Endothelial cell of umbilical vein (primary cell): Measurements from ENCODE around the gene DAB2IP. TPM values are rescaled to one million over a fixed set of nuclear protein-coding genes. Genes with fewer than 3 reads are reported as not detected.

Experiments
- BruUV-seq: library from RNA; stranded (reverse); fragments of 400-500 nt; replicated peaks from 2 replicates; lab custom pipeline; 2021; lab: Mats Ljungman, UMichigan
- CTCF ChIA-PET: fragments of 300-600, 350-600 bp; sonication (Branson Sonifier 250); formaldehyde crosslinking; loops from one replicate; lab custom pipeline; 2021; ENCODE audit warnings: antibody characterized with exemption, inconsistent platforms; lab: Charles Lee
- POLR2A ChIA-PET: fragments of 300-600, 350-600 bp; sonication (Branson Sonifier 250); formaldehyde crosslinking; loops from one replicate; lab custom pipeline; 2021; ENCODE audit warnings: antibody characterized with exemption, inconsistent platforms; lab: Charles Lee
- DNase-seq: peaks from one replicate; pipeline ENCODE4 v3.0.0-alpha.2; 2011; ENCODE audit warnings: low read depth, low spot score
- FAIRE-seq: peaks from 2 replicates; lab custom pipeline; 2011; peaks lifted over from hg19 to GRCh38; lab: Jason Lieb, UNC
- H2AFZ ChIP-seq: 2 replicates; pipeline ENCODE4 v1.6.0; 2012; ENCODE audit warnings: low read depth, low read length, control low read depth, inconsistent platforms
- H3K27ac ChIP-seq: 2 replicates; pipeline ENCODE4 v1.5.1; 2011; ENCODE audit warnings: low read depth, mild to moderate bottlenecking, control low read depth, low read length, moderate library complexity; ENCODE audit not compliant: insufficient read depth
- H3K27me3 ChIP-seq, 2 experiments: 2 replicates each; pipeline versions ENCODE4 v1.6.0 to v1.6.1; 2011; ENCODE audit warnings: low read length in 2 of 2, mixed read lengths in 1 of 2; ENCODE audit not compliant: control insufficient read depth in 2 of 2, insufficient read depth in 2 of 2
- H3K36me3 ChIP-seq, 2 experiments: 2 replicates in 1 of 2; 3 replicates in 1 of 2; pipeline ENCODE4 v1.5.1; 2011; ENCODE audit warnings: low read length in 2 of 2, mild to moderate bottlenecking in 1 of 2, moderate library complexity in 1 of 2; ENCODE audit not compliant: control insufficient read depth in 2 of 2, insufficient read depth in 2 of 2; ENCODE audit errors: extremely low read depth in 1 of 2
- H3K4me1 ChIP-seq: 3 replicates; pipeline ENCODE4 v1.5.1; 2011; ENCODE audit warnings: mild to moderate bottlenecking, low read length; ENCODE audit not compliant: control insufficient read depth, insufficient read depth; ENCODE audit errors: extremely low read depth
- H3K4me2 ChIP-seq: 2 replicates; pipeline ENCODE4 v1.6.1; 2011; ENCODE audit warnings: low read length, control low read depth, mixed read lengths; ENCODE audit not compliant: insufficient read depth
- H3K4me3 ChIP-seq, 3 experiments: fragments of 200-600 bp in 1 of 3; sonication (generic), shearing (Covaris generic) in 1 of 3; replicated peaks in 1 of 3; 2 replicates each; pipeline ENCODE4 v1.5.1; 2011 to 2016; ENCODE audit warnings: control low read depth in 3 of 3, low read length in 3 of 3, mild to moderate bottlenecking in 2 of 3, inconsistent platforms in 1 of 3, low read depth in 1 of 3, moderate library complexity in 1 of 3; ENCODE audit not compliant: insufficient read depth in 1 of 3
- H3K79me2 ChIP-seq: 2 replicates; pipeline ENCODE4 v1.6.0; 2012; ENCODE audit warnings: low read length, inconsistent platforms; ENCODE audit not compliant: control insufficient read depth, insufficient read depth
- H3K9ac ChIP-seq: replicated peaks from 2 replicates; pipeline ENCODE3; 2011; ENCODE audit warnings: low read length, control low read depth; ENCODE audit not compliant: insufficient read depth; ENCODE audit errors: extremely low read depth
- H3K9me1 ChIP-seq: replicated peaks from 3 replicates; pipeline ENCODE4 v1.6.0; 2011; ENCODE audit warnings: mild to moderate bottlenecking, low read length; ENCODE audit not compliant: control insufficient read depth, insufficient read depth; ENCODE audit errors: extremely low read depth
- H3K9me3 ChIP-seq: replicated peaks from 2 replicates; pipeline ENCODE4 v1.5.1; 2012; ENCODE audit warnings: low read length, inconsistent platforms; ENCODE audit not compliant: control insufficient read depth, insufficient read depth
- H4K20me1 ChIP-seq: replicated peaks from 2 replicates; pipeline ENCODE3; 2011; ENCODE audit warnings: mild to moderate bottlenecking, low read length; ENCODE audit not compliant: control insufficient read depth, insufficient read depth; ENCODE audit errors: extremely low read depth
- EZH2 ChIP-seq: IDR thresholded peaks from 2 replicates; pipeline ENCODE4 v1.6.1; 2012; ENCODE audit warnings: borderline replicate concordance, low read depth, mild to moderate bottlenecking, moderate library complexity, low read length, inconsistent platforms; ENCODE audit not compliant: severe bottlenecking
- FOS ChIP-seq: IDR thresholded peaks from 2 replicates; pipeline ENCODE4 v1.6.1; 2011; ENCODE audit warnings: mild to moderate bottlenecking, low read length, moderate library complexity, borderline replicate concordance; ENCODE audit not compliant: insufficient read depth
- GATA2 ChIP-seq: IDR thresholded peaks from 2 replicates; pipeline ENCODE4 v1.7.0; 2011; ENCODE audit warnings: low read depth, mild to moderate bottlenecking, moderate library complexity, mixed read lengths, low read length; ENCODE audit not compliant: insufficient read length, insufficient read depth
- JUN ChIP-seq: IDR thresholded peaks from 2 replicates; pipeline ENCODE4 v1.6.1; 2011; ENCODE audit warnings: borderline replicate concordance, low read depth; ENCODE audit not compliant: insufficient read length, insufficient read depth
- MYC ChIP-seq: IDR thresholded peaks from one replicate; pipeline ENCODE4 v1.6.1; 2011; ENCODE audit warnings: mild to moderate bottlenecking, low read depth, low read length
- POLR2A ChIP-seq: IDR thresholded peaks from 2 replicates; pipeline ENCODE4 v1.6.1; 2012; ENCODE audit warnings: low read depth, mild to moderate bottlenecking, control low read depth, low read length
- POLR2AphosphoS5 ChIP-seq: IDR thresholded peaks from 2 replicates; pipeline ENCODE4 v1.6.1; 2012; ENCODE audit warnings: low read depth, mild to moderate bottlenecking, control low read depth, low read length, moderate library complexity; ENCODE audit not compliant: insufficient read depth
- dilution Hi-C: fragments of 300-500 bp; cut with MboI; formaldehyde crosslinking; loops from one replicate; pipeline ENCODE4 v1.15.0; 2019; ENCODE audit warnings: low sequenced_read_pairs; ENCODE audit not compliant: extremely low pct_ligation_motif_present
- intact Hi-C: fragments of 100-400 bp; cut with micrococcal nuclease; formaldehyde crosslinking; loops from one replicate; pipeline ENCODE4 v1.10.0; 2022
- polyA plus RNA-seq, 4 experiments: library from polyadenylated mRNA; depleted of rRNA in 3 of 4; stranded (reverse) in 3 of 4; unstranded in 1 of 4; fragments of >200 nt; gene quantifications; 2 replicates each; pipeline versions ENCODE4 v1.2.1 to v1.2.3, GENCODE V29; 2011 to 2012; ENCODE audit warnings: missing spikeins in 1 of 4
- total RNA-seq: library from RNA; stranded (reverse); gene quantifications from 2 replicates; pipeline ENCODE4 v1.2.3, GENCODE V29; 2021
- TF ChIP-seq, protein P1 (sequence below), 2 donors: IDR thresholded peaks; 1 replicate in 1 of 2; 2 replicates in 1 of 2; pipeline ENCODE4 v1.5.1; 2011; ENCODE audit warnings: low read length in 2 of 2, mild to moderate bottlenecking in 2 of 2, moderate library complexity in 2 of 2, control low read depth in 1 of 2, inconsistent platforms in 1 of 2, low read depth in 1 of 2; ENCODE audit not compliant: insufficient read depth in 1 of 2; ENCODE audit errors: extremely low read depth in 1 of 2
- TF ChIP-seq, protein P2 (sequence below): IDR thresholded peaks from 2 replicates; pipeline ENCODE4 v1.6.1; 2011; ENCODE audit not compliant: insufficient read depth, insufficient read length

The DAB2IP gene
- total and polyA plus RNA-seq, 2 donors (not counting 3 experiments of a cell fraction or from before 2014, with no cell fraction given), result 29.2 to 53.6 TPM

DNA sequence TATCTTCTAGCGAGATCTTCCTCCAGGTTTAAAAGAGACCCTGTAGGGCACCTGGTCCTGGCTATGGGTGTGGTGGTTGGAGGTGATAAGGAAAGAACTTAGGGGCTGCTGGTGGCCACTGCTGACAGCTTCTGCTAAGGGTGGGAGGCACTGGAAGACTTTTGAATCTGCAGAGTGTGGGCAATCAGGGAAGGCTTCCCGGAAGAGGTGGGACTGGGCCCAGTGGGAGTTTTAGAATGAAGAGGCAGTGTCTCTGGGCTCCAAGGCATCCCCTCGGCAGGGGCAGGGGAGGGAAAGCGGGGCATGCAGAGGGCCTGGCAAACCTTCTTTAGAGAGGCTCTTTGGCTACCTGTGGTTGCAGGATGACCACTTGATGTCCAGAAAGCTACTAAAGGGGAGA, 23.0 kb upstream of the DAB2IP start:
- Histone ChIP-seq H3K9me3 (no peaks in the 10 kb centered on the region), H3K79me2 (no peaks in the 10 kb centered on the region), H3K4me3 (no peak overlapping the region), H3K4me1 (no peaks in the 10 kb centered on the region), H3K4me2 (no peak overlapping the region), H3K9ac (no peak overlapping the region), H3K27ac (no peak overlapping the region), H3K27me3 (no peaks in the 10 kb centered on the region), H2AFZ (no peak overlapping the region), H4K20me1 (no peaks in the 10 kb centered on the region), H3K9me1 (no peaks in the 10 kb centered on the region), H3K36me3 (no peaks in the 10 kb centered on the region)
- BruUV-seq, result no TSS peak
- dilution Hi-C loops (no loop called here), intact Hi-C loops (no loop called here)
- FAIRE-seq (no peak), DNase-seq (no peak)
- TF ChIP-seq, protein P1, sequence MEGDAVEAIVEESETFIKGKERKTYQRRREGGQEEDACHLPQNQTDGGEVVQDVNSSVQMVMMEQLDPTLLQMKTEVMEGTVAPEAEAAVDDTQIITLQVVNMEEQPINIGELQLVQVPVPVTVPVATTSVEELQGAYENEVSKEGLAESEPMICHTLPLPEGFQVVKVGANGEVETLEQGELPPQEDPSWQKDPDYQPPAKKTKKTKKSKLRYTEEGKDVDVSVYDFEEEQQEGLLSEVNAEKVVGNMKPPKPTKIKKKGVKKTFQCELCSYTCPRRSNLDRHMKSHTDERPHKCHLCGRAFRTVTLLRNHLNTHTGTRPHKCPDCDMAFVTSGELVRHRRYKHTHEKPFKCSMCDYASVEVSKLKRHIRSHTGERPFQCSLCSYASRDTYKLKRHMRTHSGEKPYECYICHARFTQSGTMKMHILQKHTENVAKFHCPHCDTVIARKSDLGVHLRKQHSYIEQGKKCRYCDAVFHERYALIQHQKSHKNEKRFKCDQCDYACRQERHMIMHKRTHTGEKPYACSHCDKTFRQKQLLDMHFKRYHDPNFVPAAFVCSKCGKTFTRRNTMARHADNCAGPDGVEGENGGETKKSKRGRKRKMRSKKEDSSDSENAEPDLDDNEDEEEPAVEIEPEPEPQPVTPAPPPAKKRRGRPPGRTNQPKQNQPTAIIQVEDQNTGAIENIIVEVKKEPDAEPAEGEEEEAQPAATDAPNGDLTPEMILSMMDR (IDR thresholded peaks at IDR 0.05; ENCODE audit: extremely low read depth in 1 of 2, insufficient read depth in 1 of 2, low read depth in 1 of 2, low read length in 2 of 2), result no peak
- TF ChIP-seq FOS (no peak), MYC (no peak), EZH2 (no peak), POLR2A (no peak)
- TF ChIP-seq, protein P2, sequence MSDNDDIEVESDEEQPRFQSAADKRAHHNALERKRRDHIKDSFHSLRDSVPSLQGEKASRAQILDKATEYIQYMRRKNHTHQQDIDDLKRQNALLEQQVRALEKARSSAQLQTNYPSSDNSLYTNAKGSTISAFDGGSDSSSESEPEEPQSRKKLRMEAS, result no peak
- ChIA-PET CTCF (interaction anchor here (0.7 to 1.7 kb wide), 4 partner anchors 8 to 82 kb away, joined by 3 to 10 read pairs (median 3); no protein-coding TSS in a partner anchor), POLR2A (no interaction called here)

DNA sequence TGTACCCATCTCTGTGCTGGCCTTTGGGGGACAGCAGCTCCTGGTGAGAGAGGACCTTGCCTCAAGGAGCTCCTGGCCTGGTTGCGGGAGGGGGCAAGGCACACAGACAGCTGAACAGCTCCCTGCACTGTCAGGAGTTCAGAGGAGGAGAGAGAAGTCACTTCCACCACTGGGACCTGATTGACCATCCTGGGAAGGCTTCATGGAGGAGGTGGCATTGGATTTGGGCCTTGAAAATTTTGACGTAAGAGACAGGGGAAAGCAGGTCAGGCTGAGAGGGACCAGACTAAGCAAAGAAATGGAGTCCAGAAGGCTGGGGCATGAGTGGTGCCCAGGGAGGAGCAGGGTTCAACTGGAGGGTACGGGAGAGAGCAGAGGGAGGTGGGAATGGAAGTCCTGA, 20.3 kb upstream of the DAB2IP start:
- Histone ChIP-seq H3K4me1 (no peaks in the 10 kb centered on the region), H2AFZ (no peak overlapping the region), H3K27me3 (no peaks in the 10 kb centered on the region), H3K9me1 (no peaks in the 10 kb centered on the region), H3K9me3 (no peaks in the 10 kb centered on the region), H3K4me2 (no peak overlapping the region), H3K9ac (no peak overlapping the region), H3K27ac (no peak overlapping the region), H4K20me1 (no peaks in the 10 kb centered on the region), H3K4me3 (no peak overlapping the region), H3K79me2 (no peaks in the 10 kb centered on the region), H3K36me3 (no peaks in the 10 kb centered on the region)
- POLR2A ChIA-PET, result no interaction called here
- intact Hi-C loops (no loop called here), dilution Hi-C loops (no loop called here)
- no peak for DNase-seq
- FAIRE-seq, result no peak
- CTCF ChIA-PET, result interaction anchor here (0.6 to 1.8 kb wide), 5 partner anchors 11 to 372 kb away, joined by 3 to 9 read pairs (median 4); no protein-coding TSS in a partner anchor
- no peak for TF ChIP-seq GATA2
- TF ChIP-seq POLR2AphosphoS5, result no peak
- no peak for TF ChIP-seq JUN
- no peak for TF ChIP-seq FOS
- no peak for TF ChIP-seq MYC
- no peak for TF ChIP-seq EZH2
- TF ChIP-seq POLR2A, result no peak
- TF ChIP-seq, protein P1 (IDR thresholded peaks at IDR 0.05; ENCODE audit: extremely low read depth in 1 of 2, insufficient read depth in 1 of 2, low read depth in 1 of 2, low read length in 2 of 2), result no peak
- TF ChIP-seq, protein P2, result no peak
- BruUV-seq, result no TSS peak
